K562 (cell line): ENCODE measurements around the gene RBMS1. TPM values are rescaled to one million over a fixed set of nuclear protein-coding genes. Genes with fewer than 3 reads are reported as not detected.

ENCODE experiments used
- ATAC-seq: fragments of 200-7000 bp; cut with Tn5 transposase; 3 replicates; pipeline ENCODE4 v1.9.1; 2020; ENCODE audit warnings: moderate library complexity
- BruUV-seq: library from RNA; stranded (reverse); fragments of 400-500 nt; replicated peaks from 2 replicates; lab custom pipeline; 2021; lab: Mats Ljungman, UMichigan
- CTCF ChIA-PET: fragments of 300-600 bp; formaldehyde crosslinking; extraction: SDS; loops from one replicate; lab custom pipeline; 2021; ENCODE audit warnings: low intra/inter-chr PET ratio; lab: Yijun Ruan, JAX
- POLR2A ChIA-PET: fragments of 300-600, 350-650 bp; sonication (Branson Sonifier 250); formaldehyde crosslinking; extraction: SDS; loops from one replicate; lab custom pipeline; 2021; ENCODE audit warnings: antibody characterized with exemption, inconsistent platforms; lab: Yijun Ruan, JAX
- DNase-seq, 4 experiments: peaks; one replicate each; pipeline versions ENCODE4 v3.0.0 to v3.0.0-alpha.2; 2011 to 2018; ENCODE audit warnings: low spot score in 3 of 4, mixed read lengths in 3 of 4; ENCODE audit errors: extremely low read depth in 1 of 4
- FAIRE-seq: peaks from 2 replicates; lab custom pipeline; 2011; peaks lifted over from hg19 to GRCh38; lab: Jason Lieb, UNC
- H2AFZ ChIP-seq: 2 replicates; pipeline ENCODE4 v1.6.0; 2011; ENCODE audit warnings: low read depth, low read length, control low read depth, inconsistent platforms
- H3K27ac ChIP-seq: fragments of 200-600 bp; 3 replicates; pipeline ENCODE4 v1.8.0; 2011; ENCODE audit warnings: low read depth, mild to moderate bottlenecking, control low read depth, inconsistent platforms, low read length, moderate library complexity, mixed read lengths; ENCODE audit errors: extremely low read depth
- H3K27me3 ChIP-seq, 2 experiments: fragments of 300-600 bp in 1 of 2; 2 replicates in 1 of 2; 3 replicates in 1 of 2; pipeline versions ENCODE4 v1.6.0 to v1.8.0; 2011; ENCODE audit warnings: inconsistent platforms in 2 of 2, low read length in 2 of 2, mild to moderate bottlenecking in 1 of 2, mixed read lengths in 1 of 2, moderate library complexity in 1 of 2; ENCODE audit not compliant: control insufficient read depth in 2 of 2, insufficient read depth in 2 of 2
- H3K36me3 ChIP-seq: fragments of 300-600 bp; 3 replicates; pipeline ENCODE4 v1.8.0; 2011; ENCODE audit warnings: mild to moderate bottlenecking, low read length, inconsistent platforms; ENCODE audit not compliant: control insufficient read depth, insufficient read depth
- H3K4me1 ChIP-seq, 2 experiments: fragments of 200-600 bp in 1 of 2; replicated peaks in 1 of 2; 2 replicates in 1 of 2; 3 replicates in 1 of 2; pipeline versions ENCODE4 v1.5.1 to v1.8.0; 2011; ENCODE audit warnings: inconsistent platforms in 2 of 2, low read length in 2 of 2, mild to moderate bottlenecking in 1 of 2, mixed read lengths in 1 of 2, moderate library complexity in 1 of 2; ENCODE audit not compliant: control insufficient read depth in 2 of 2, insufficient read depth in 2 of 2
- H3K4me2 ChIP-seq: 2 replicates; pipeline ENCODE4 v1.6.1; 2011; ENCODE audit warnings: low read length, control low read depth, inconsistent platforms, mixed read lengths; ENCODE audit not compliant: insufficient read depth
- H3K4me3 ChIP-seq: fragments of 200-600 bp; sonication (generic), shearing (Covaris generic); 2 replicates; pipeline ENCODE4 v1.5.1; 2016; ENCODE audit warnings: control low read depth, inconsistent platforms
- H3K79me2 ChIP-seq: fragments of 200-600 bp; 3 replicates; pipeline ENCODE4 v1.8.0; 2011; ENCODE audit warnings: low read length, inconsistent platforms; ENCODE audit not compliant: control insufficient read depth, insufficient read depth
- H3K9ac ChIP-seq, 2 experiments: 2 replicates each; pipeline versions ENCODE4 v1.6.0 to v1.6.1; 2011; ENCODE audit warnings: low read depth in 2 of 2, low read length in 2 of 2, control low read depth in 1 of 2, inconsistent platforms in 1 of 2, mild to moderate bottlenecking in 1 of 2, mixed read lengths in 1 of 2; ENCODE audit not compliant: insufficient read depth in 1 of 2
- H3K9me1 ChIP-seq: one replicate; pipeline ENCODE4 v1.6.0; 2011; ENCODE audit warnings: inconsistent platforms, mild to moderate bottlenecking, low read length, moderate library complexity; ENCODE audit not compliant: control insufficient read depth, insufficient read depth
- H3K9me3 ChIP-seq: replicated peaks from 2 replicates; pipeline ENCODE4 v1.5.1; 2011; ENCODE audit warnings: low read depth, low read length, inconsistent platforms; ENCODE audit not compliant: control insufficient read depth, insufficient read depth
- H4K20me1 ChIP-seq: replicated peaks from 2 replicates; pipeline ENCODE4 v1.6.1; 2011; ENCODE audit warnings: low read length, inconsistent platforms, mixed read lengths; ENCODE audit not compliant: control insufficient read depth, insufficient read depth
- RHOXF2B ChIP-seq: fragments of 250-450 bp; sonication (Bioruptor Pico); conservative IDR thresholded peaks from 2 replicates; pipeline ENCODE4 v1.5.1; 2021
- ZNF778 ChIP-seq: fragments of 450-650 bp; formaldehyde crosslinking; IDR thresholded peaks from 2 replicates; pipeline ENCODE4 v1.4.0; 2020; ENCODE audit warnings: mild to moderate bottlenecking, moderate library complexity
- WGBS: fragments of 100-300 bp; shearing (Covaris generic); methylation state at CpG from one replicate; pipeline ENCODE4 v1.1.6; 2016; ENCODE audit warnings: low coverage, mixed read lengths; ENCODE audit not compliant: insufficient coverage; ENCODE audit errors: missing lambda C conversion rate; 5-methylcytosine and 5-hydroxymethylcytosine counted together
- in situ Hi-C: fragments of 300-500 bp; cut with MboI; formaldehyde crosslinking; loops from 4 replicates; pipeline ENCODE4 v1.15.0; 2018; ENCODE audit warnings: inconsistent platforms, mixed read lengths
- intact Hi-C: fragments of 100-400 bp; cut with micrococcal nuclease; formaldehyde crosslinking; loops from 2 replicates; pipeline ENCODE4 v1.14.2; 2022
- polyA plus RNA-seq, 8 experiments: library from polyadenylated mRNA; depleted of rRNA in 4 of 8; stranded (reverse) in 5 of 8; unstranded in 3 of 8; fragments of >200 nt; fragmentation: Nextera tagmentation in 2 of 8; fragmentation: Illumina TruSeq in 1 of 8; extraction: Ambion mirVana in 2 of 8; extraction: Trizol in 1 of 8; gene quantifications; 2 replicates each; pipeline versions ENCODE4 v1.2.1 to v1.2.3, GENCODE V29; 2011 to 2014; ENCODE audit warnings: inconsistent platforms in 1 of 8, missing spikeins in 1 of 8
- total RNA-seq, 7 experiments: library from RNA; depleted of rRNA in 6 of 7; stranded (reverse); fragments of >200 nt in 6 of 7; fragmentation: Illumina TruSeq in 2 of 7; extraction: Trizol in 2 of 7; gene quantifications; 2 replicates each; pipeline versions ENCODE4 v1.2.1 to v1.2.3, GENCODE V29; 2011 to 2021; ENCODE audit warnings: low replicate concordance in 1 of 7
- TF ChIP-seq, protein P1 (sequence below): fragments of 250-450 bp; sonication (Bioruptor Pico); IDR thresholded peaks from 2 replicates; pipeline ENCODE4 v1.8.0; 2021; ENCODE audit warnings: moderate library complexity, mild to moderate bottlenecking, inconsistent platforms

Gene RBMS1
- total and polyA plus RNA-seq, 9 of the 15 experiments (the other 6 are each of a cell fraction or from before 2014, with no cell fraction given) = 0.04 to 0.31 (median 0.09) TPM; not detected in 6

DNA sequence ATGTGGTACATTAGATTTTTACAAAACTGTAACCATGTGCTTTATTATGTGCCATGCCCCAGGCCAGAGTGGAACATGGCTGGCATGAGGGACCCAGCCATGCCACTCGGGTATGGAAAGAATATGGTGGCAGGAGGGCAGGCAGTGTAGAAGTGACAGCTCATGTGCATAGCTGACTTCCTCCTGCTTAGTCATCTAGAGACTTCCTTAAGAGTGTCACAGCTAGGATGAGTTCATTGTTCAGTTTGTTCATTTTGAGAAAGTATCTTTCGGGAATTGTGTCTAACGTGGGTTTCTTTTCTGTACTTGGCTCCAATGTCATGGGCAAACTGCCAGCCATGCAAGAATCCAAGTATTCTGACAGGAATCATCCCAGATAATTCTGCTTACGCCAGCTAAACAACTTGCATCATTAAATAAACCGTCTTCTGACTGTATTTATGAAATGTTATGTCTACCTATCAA is 199.2 kb downstream of the RBMS1 start (continued):
- TF ChIP-seq, protein P1, sequence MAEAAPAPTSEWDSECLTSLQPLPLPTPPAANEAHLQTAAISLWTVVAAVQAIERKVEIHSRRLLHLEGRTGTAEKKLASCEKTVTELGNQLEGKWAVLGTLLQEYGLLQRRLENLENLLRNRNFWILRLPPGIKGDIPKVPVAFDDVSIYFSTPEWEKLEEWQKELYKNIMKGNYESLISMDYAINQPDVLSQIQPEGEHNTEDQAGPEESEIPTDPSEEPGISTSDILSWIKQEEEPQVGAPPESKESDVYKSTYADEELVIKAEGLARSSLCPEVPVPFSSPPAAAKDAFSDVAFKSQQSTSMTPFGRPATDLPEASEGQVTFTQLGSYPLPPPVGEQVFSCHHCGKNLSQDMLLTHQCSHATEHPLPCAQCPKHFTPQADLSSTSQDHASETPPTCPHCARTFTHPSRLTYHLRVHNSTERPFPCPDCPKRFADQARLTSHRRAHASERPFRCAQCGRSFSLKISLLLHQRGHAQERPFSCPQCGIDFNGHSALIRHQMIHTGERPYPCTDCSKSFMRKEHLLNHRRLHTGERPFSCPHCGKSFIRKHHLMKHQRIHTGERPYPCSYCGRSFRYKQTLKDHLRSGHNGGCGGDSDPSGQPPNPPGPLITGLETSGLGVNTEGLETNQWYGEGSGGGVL (CRISPR knock-in tag) = no peak

DNA sequence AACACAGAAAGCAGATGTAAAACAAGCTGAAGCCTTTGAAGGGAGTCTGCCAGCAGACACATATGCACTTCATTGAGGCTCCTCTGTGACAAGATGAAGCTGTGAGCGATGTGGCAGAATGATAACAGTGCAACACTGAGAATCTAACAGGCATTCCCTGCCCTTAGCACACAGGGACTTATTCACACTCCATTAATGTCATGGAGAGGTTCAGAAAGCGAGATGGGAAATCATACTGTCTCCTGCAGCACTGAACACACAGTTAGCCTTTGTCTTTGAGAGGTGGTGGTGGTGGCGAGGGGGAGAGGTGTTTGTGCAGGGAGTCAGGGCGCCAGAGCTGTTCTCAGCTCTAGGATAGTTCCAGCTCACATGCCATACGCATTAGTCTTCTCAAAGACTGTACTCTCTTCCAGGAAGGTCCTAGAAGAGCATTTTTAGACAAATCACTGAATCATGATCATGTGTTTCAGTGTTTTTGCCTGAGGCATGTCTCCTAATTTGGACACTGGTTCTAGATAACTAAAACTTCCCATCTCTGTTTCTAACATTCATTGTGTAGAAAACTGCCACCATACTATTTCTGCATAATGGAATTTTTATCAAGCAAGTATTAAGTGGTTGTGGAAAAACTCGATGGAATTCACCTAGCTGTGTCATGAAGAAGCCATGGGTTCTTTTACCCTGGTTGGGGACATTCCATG is 200.1 kb downstream of the RBMS1 start:
- no peak for DNase-seq
- in situ Hi-C loops (no loop called here), intact Hi-C loops (no loop called here)
- H3K27me3 ChIP-seq = no peaks in the 10 kb centered on the region
- TF ChIP-seq ZNF778 (no peak), RHOXF2B (CRISPR knock-in tag) (no peak)
- H3K4me2 ChIP-seq = no peak overlapping the region
- no peak overlapping the region for H3K27ac ChIP-seq
- H3K9ac ChIP-seq = no peak overlapping the region
- BruUV-seq = no TSS peak
- H3K4me1 ChIP-seq = no peaks in the 10 kb centered on the region
- WGBS = 2% methylated on average over 6 of the region's 6 CpGs
- H2AFZ ChIP-seq = no peak overlapping the region
- ATAC-seq = no peak
- ChIA-PET CTCF (no interaction called here), POLR2A (interaction anchor here (0.9 to 1.3 kb wide), 2 partner anchors 10 to 12 kb away, joined by 3 to 6 read pairs; no protein-coding TSS in a partner anchor)
- H3K9me3 ChIP-seq = no peaks in the 10 kb centered on the region
- H3K36me3 ChIP-seq = no peaks in the 10 kb centered on the region
- no peaks in the 10 kb centered on the region for H3K9me1 ChIP-seq
- no peak overlapping the region for H3K4me3 ChIP-seq
- H3K79me2 ChIP-seq = no peaks in the 10 kb centered on the region
- no peaks in the 10 kb centered on the region for H4K20me1 ChIP-seq
- no peak for FAIRE-seq
